Fibroblast of lung (primary cell): ENCODE measurements around the gene GPR37L1. TPM values are rescaled to one million over a fixed set of nuclear protein-coding genes. Genes with fewer than 3 reads are reported as not detected.

Experiments
- DNase-seq, 2 donors: peaks; one replicate each; pipeline versions ENCODE4 v3.0.0 to v3.0.0-alpha.2; 2010; ENCODE audit warnings: low read depth in 2 of 2
- H2AFZ ChIP-seq: 2 replicates; pipeline ENCODE4 v1.5.1; 2012; ENCODE audit warnings: low read length, control low read depth, inconsistent platforms
- H3K27ac ChIP-seq: 2 replicates; pipeline ENCODE4 v1.5.1; 2011; ENCODE audit warnings: low read length, control low read depth; ENCODE audit not compliant: insufficient read depth
- H3K27me3 ChIP-seq: 2 replicates; pipeline ENCODE4 v1.5.1; 2011; ENCODE audit warnings: mild to moderate bottlenecking, low read length; ENCODE audit not compliant: control insufficient read depth, insufficient read depth
- H3K36me3 ChIP-seq: 2 replicates; pipeline ENCODE4 v1.5.1; 2011; ENCODE audit warnings: low read length; ENCODE audit not compliant: control insufficient read depth, insufficient read depth
- H3K4me1 ChIP-seq: 2 replicates; pipeline ENCODE4 v1.5.1; 2011; ENCODE audit warnings: low read length; ENCODE audit not compliant: control insufficient read depth, insufficient read depth; ENCODE audit errors: extremely low read depth
- H3K4me2 ChIP-seq: 2 replicates; pipeline ENCODE4 v1.5.1; 2011; ENCODE audit warnings: low read length, control low read depth; ENCODE audit not compliant: insufficient read depth; ENCODE audit errors: extremely low read depth
- H3K4me3 ChIP-seq, 4 experiments: fragments of 200-600 bp in 1 of 4; sonication (generic) in 1 of 4; replicated peaks in 1 of 4; 2 replicates each; pipeline ENCODE4 v1.5.1; 2011 to 2016; ENCODE audit warnings: low read length in 4 of 4, low read depth in 3 of 4, mild to moderate bottlenecking in 3 of 4, control low read depth in 2 of 4, inconsistent platforms in 1 of 4, mixed read lengths in 1 of 4; ENCODE audit not compliant: insufficient read depth in 1 of 4; ENCODE audit errors: control extremely low read depth in 1 of 4
- H3K79me2 ChIP-seq: 2 replicates; pipeline ENCODE4 v1.5.1; 2012; ENCODE audit warnings: mild to moderate bottlenecking, low read length, inconsistent platforms; ENCODE audit not compliant: control insufficient read depth, insufficient read depth
- H3K9ac ChIP-seq: 2 replicates; pipeline ENCODE4 v1.5.1; 2011; ENCODE audit warnings: mild to moderate bottlenecking, low read length, control low read depth; ENCODE audit not compliant: insufficient read depth
- H3K9me3 ChIP-seq: 2 replicates; pipeline ENCODE4 v1.5.1; 2012; ENCODE audit warnings: low read depth, low read length; ENCODE audit not compliant: control insufficient read depth, insufficient read depth
- H4K20me1 ChIP-seq: 2 replicates; pipeline ENCODE4 v1.5.1; 2011; ENCODE audit warnings: low read length; ENCODE audit not compliant: control insufficient read depth, insufficient read depth; ENCODE audit errors: extremely low read depth
- EZH2 ChIP-seq: IDR thresholded peaks from 2 replicates; pipeline ENCODE4 v1.5.1; 2012; ENCODE audit warnings: low read length, control low read depth, mild to moderate bottlenecking; ENCODE audit errors: missing control alignments
- polyA plus RNA-seq, 2 donors: library from polyadenylated mRNA; depleted of rRNA in 1 of 2; stranded (reverse) in 1 of 2; unstranded in 1 of 2; fragments of >200 nt; gene quantifications; 2 replicates each; pipeline ENCODE4 v1.2.1, GENCODE V29; 2011 to 2012; ENCODE audit warnings: missing spikeins in 1 of 2
- total RNA-seq: library from RNA; depleted of rRNA; stranded (reverse); fragments of >200 nt; gene quantifications from 2 replicates; pipeline ENCODE4 v1.2.1, GENCODE V29; 2014
- TF ChIP-seq, protein P1 (sequence below), 2 donors: IDR thresholded peaks in 1 of 2; conservative IDR thresholded peaks in 1 of 2; 1 replicate in 1 of 2; 2 replicates in 1 of 2; pipeline ENCODE4 v1.5.1; 2011 to 2012; ENCODE audit warnings: low read length in 2 of 2, control low read depth in 1 of 2, inconsistent platforms in 1 of 2, low read depth in 1 of 2, mild to moderate bottlenecking in 1 of 2

The GPR37L1 gene
- total and polyA plus RNA-seq, 2 donors (not counting 1 experiment from before 2014, with no cell fraction given): not detected

DNA sequence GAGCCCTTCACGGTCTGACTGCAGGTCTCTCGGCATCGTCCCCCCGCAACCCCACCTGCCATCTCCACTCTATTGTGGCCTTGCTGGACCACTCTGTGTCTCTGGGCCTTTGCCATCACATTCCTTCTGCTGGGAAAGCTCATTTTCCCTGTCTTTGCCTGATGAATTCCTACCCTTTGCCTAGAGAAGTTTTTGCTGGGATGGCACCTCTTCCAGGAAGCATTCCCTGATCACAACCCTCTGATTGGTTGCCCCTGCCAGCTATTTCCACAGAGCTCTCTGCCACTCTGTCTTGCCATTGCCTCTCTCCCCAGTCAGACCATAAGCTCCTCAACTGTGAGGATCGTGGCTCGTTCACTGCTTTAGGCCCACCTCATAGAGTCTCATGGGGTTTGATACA is 28.9 kb upstream of the GPR37L1 start:
- Histone ChIP-seq H3K9ac (no peak overlapping the region), H3K79me2 (no peaks in the 10 kb centered on the region), H3K27me3 (no peaks in the 10 kb centered on the region), H3K27ac (no peak overlapping the region), H3K4me1 (no peaks in the 10 kb centered on the region), H3K4me3 (no peak overlapping the region), H3K4me2 (no peak overlapping the region), H3K9me3 (no peaks in the 10 kb centered on the region), H2AFZ (no peak overlapping the region), H4K20me1 (no peaks in the 10 kb centered on the region), H3K36me3 (no peaks in the 10 kb centered on the region)
- DNase-seq: no peak
- TF ChIP-seq, protein P1, sequence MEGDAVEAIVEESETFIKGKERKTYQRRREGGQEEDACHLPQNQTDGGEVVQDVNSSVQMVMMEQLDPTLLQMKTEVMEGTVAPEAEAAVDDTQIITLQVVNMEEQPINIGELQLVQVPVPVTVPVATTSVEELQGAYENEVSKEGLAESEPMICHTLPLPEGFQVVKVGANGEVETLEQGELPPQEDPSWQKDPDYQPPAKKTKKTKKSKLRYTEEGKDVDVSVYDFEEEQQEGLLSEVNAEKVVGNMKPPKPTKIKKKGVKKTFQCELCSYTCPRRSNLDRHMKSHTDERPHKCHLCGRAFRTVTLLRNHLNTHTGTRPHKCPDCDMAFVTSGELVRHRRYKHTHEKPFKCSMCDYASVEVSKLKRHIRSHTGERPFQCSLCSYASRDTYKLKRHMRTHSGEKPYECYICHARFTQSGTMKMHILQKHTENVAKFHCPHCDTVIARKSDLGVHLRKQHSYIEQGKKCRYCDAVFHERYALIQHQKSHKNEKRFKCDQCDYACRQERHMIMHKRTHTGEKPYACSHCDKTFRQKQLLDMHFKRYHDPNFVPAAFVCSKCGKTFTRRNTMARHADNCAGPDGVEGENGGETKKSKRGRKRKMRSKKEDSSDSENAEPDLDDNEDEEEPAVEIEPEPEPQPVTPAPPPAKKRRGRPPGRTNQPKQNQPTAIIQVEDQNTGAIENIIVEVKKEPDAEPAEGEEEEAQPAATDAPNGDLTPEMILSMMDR (conservative IDR thresholded peaks at IDR 0.05 in 1 of 2, IDR thresholded peaks at IDR 0.05 in 1 of 2; ENCODE audit: low read depth in 1 of 2, low read length in 2 of 2): no peak
- no peak for TF ChIP-seq EZH2

- no peak overlapping the region for H3K9ac ChIP-seq
- no peak overlapping the region for H2AFZ ChIP-seq
- no peaks in the 10 kb centered on the region for H3K36me3 ChIP-seq
- no peaks in the 10 kb centered on the region for H4K20me1 ChIP-seq
- no peak for TF ChIP-seq EZH2
- TF ChIP-seq, protein P1 (conservative IDR thresholded peaks at IDR 0.05 in 1 of 2, IDR thresholded peaks at IDR 0.05 in 1 of 2; ENCODE audit: low read depth in 1 of 2, low read length in 2 of 2): no peak
- H3K9me3 ChIP-seq: no peaks in the 10 kb centered on the region
- H3K4me1 ChIP-seq: no peaks in the 10 kb centered on the region
- no peaks in the 10 kb centered on the region for H3K27me3 ChIP-seq
- no peaks in the 10 kb centered on the region for H3K79me2 ChIP-seq
- no peak overlapping the region for H3K27ac ChIP-seq
- H3K4me2 ChIP-seq: no peak overlapping the region
- H3K4me3 ChIP-seq: no peak overlapping the region
- DNase-seq: no peak
Measured at GRCh38 chr1:202101184-202101583, 21.5 kb upstream of the GPR37L1 start.

- H3K9ac ChIP-seq: no peak overlapping the region
- no peaks in the 10 kb centered on the region for H3K9me3 ChIP-seq
Measured at GRCh38 chr1:202104073-202104472, 18.6 kb upstream of the GPR37L1 start.

More at GRCh38 chr1:202104073-202104472, 18.6 kb upstream of the GPR37L1 start:
- TF ChIP-seq EZH2: no peak
- TF ChIP-seq, protein P1 (conservative IDR thresholded peaks at IDR 0.05 in 1 of 2, IDR thresholded peaks at IDR 0.05 in 1 of 2; ENCODE audit: low read depth in 1 of 2, low read length in 2 of 2): no peak
- no peak for DNase-seq
- Histone ChIP-seq H4K20me1 (no peaks in the 10 kb centered on the region), H2AFZ (no peak overlapping the region), H3K4me2 (no peak overlapping the region), H3K27ac (no peak overlapping the region), H3K4me3 (no peak overlapping the region), H3K36me3 (no peaks in the 10 kb centered on the region), H3K27me3 (no peaks in the 10 kb centered on the region), H3K4me1 (no peaks in the 10 kb centered on the region), H3K79me2 (no peaks in the 10 kb centered on the region)
